IgD-negative memory B cell (primary cell): ENCODE measurements around the gene E2F6. TPM values are rescaled to one million over a fixed set of nuclear protein-coding genes. Genes with fewer than 3 reads are reported as not detected.

Experiments used
- H3K27ac Mint-ChIP-seq, 3 donors: one replicate each; pipeline ENCODE4 v1.8.0; 2020 to 2022; ENCODE audit warnings: mild to moderate bottlenecking in 3 of 3, mixed read lengths in 3 of 3, moderate library complexity in 1 of 3
- H3K27me3 Mint-ChIP-seq: one replicate; pipeline ENCODE4 v1.8.0; 2021; ENCODE audit warnings: mixed read lengths
- H3K36me3 Mint-ChIP-seq: one replicate; pipeline ENCODE4 v1.8.0; 2020; ENCODE audit warnings: mild to moderate bottlenecking, mixed read lengths
- H3K4me1 Mint-ChIP-seq, 3 donors: one replicate each; pipeline ENCODE4 v1.8.0; 2020 to 2022; ENCODE audit warnings: mixed read lengths in 3 of 3, mild to moderate bottlenecking in 1 of 3
- H3K4me3 Mint-ChIP-seq, 4 donors: one replicate each; pipeline ENCODE4 v1.8.0; 2020 to 2022; ENCODE audit warnings: mild to moderate bottlenecking in 4 of 4, mixed read lengths in 4 of 4, moderate library complexity in 3 of 4
- H3K9me3 Mint-ChIP-seq, 3 donors: one replicate each; pipeline ENCODE4 v1.8.0; 2020 to 2021; ENCODE audit warnings: mixed read lengths in 3 of 3, mild to moderate bottlenecking in 1 of 3
- polyA plus RNA-seq: library from polyadenylated mRNA; unstranded; fragments of 300-500 nt; fragmentation: Illumina TruSeq; gene quantifications from one replicate; pipeline ENCODE4 v1.2.3, GENCODE V29; 2021

Gene E2F6
- polyA plus RNA-seq, 1 donor from 2014 or later: 4.4 TPM

DNA sequence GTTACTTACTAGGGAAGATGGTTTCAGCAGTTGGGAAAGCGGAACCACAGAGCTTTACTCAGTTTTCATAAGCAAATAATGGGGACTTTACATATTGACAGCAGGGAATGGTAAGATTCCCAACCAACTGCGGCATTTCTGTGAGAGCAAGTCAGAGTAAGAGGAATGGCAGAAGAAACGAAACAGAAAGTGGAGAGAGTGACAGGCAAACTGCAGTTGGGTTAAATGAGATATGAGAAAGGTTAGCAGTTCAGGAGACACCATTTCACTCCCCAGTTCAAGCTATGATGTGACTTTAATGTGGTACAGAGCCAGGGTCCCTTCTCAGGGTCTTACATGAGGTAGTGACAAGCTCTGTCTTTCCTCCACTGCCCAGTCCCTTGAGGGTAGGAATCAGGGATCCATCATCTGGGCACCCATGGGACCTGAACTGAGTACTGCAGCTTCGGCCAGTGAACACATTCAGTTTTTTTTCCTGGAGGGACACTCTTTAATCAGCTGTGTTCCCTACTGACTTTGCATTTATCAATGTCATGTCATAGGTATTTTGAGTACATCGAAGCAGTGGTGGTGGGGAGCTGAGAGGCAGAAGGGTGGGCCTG, 34.8 kb upstream of the E2F6 start:
- peaks cover 5 to 14% (median 6%) of the 10 kb centered on the region in 3 donors for H3K9me3 Mint-ChIP-seq
- no peaks in the 10 kb centered on the region for H3K36me3 Mint-ChIP-seq
- H3K4me1 Mint-ChIP-seq: peaks cover 0 to 11% (median 0%) of the 10 kb centered on the region in 3 donors
- peaks cover 20% of the 10 kb centered on the region for H3K27me3 Mint-ChIP-seq
- no peak overlapping the region for H3K4me3 Mint-ChIP-seq
- no peak overlapping the region for H3K27ac Mint-ChIP-seq

DNA sequence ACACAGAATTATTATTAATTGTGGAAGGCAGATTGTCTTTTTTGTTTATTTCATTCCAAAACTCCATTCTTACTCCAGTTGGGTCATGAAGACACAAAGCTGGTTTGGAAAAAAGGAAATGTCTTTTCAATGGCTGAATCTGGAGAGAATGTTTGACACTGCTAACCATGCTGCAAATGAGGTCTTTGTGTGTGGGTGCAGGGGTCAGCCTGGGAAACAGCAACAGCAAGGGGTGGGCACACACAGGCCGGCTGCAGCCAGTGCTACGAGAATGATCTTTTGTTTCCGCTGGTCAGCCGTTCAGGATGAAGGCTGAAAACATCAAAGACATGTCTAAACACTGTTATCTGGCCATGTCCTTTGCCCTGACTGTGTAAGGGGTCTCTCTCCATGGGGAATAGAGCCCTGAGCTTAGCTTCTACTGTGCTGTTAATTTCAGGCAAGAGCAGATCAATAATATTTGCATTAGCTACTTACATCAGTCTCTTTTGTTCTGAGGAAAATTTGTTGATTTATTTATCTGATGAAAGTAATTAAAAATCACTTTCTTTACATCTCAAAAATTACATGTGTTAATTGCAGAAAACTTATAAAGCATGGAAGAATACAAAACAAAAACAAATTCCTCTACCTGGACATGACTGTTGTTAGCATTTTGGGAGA, 33.3 kb upstream of the E2F6 start:
- peaks cover 0 to 11% (median 0%) of the 10 kb centered on the region in 3 donors for H3K4me1 Mint-ChIP-seq
- peaks cover 16% of the 10 kb centered on the region for H3K27me3 Mint-ChIP-seq
- H3K36me3 Mint-ChIP-seq: peaks cover under 1% of the 10 kb centered on the region
- H3K4me3 Mint-ChIP-seq: no peak overlapping the region
- peaks cover 5 to 14% (median 6%) of the 10 kb centered on the region in 3 donors for H3K9me3 Mint-ChIP-seq
- no peak overlapping the region for H3K27ac Mint-ChIP-seq

DNA sequence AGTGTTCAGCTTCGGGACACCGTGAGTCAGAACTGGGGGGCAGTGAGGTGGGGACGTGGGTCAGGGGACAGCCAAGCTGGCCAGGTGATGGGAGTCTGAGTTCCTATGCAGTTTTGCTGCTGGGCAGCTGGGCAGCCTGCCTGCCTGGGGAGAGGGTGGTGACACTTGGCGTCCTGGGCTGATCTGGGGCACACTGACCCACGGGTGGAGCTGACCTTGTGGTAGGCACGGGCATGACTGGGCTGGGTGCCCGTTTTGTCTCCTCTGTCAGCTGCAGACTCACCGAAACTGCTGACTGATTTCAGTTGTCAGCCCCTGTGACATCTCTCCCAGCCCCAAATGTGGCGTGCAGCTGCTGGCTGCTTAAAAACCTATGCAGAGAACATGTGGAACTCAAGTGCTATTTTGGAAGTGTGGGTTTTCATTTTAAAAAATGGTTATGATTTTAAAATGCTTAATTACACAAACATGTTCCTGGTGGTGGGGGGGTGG, 32.6 kb upstream of the E2F6 start:
- H3K27ac Mint-ChIP-seq: no peak overlapping the region
- H3K4me1 Mint-ChIP-seq: peaks cover 0 to 11% (median 0%) of the 10 kb centered on the region in 3 donors
- H3K36me3 Mint-ChIP-seq: peaks cover 2% of the 10 kb centered on the region
- peaks cover 15% of the 10 kb centered on the region for H3K27me3 Mint-ChIP-seq
- H3K4me3 Mint-ChIP-seq: peak overlapping the region in 1 of 4 donors; percentile 28
- H3K9me3 Mint-ChIP-seq: peaks cover 5 to 10% (median 6%) of the 10 kb centered on the region in 3 donors

DNA sequence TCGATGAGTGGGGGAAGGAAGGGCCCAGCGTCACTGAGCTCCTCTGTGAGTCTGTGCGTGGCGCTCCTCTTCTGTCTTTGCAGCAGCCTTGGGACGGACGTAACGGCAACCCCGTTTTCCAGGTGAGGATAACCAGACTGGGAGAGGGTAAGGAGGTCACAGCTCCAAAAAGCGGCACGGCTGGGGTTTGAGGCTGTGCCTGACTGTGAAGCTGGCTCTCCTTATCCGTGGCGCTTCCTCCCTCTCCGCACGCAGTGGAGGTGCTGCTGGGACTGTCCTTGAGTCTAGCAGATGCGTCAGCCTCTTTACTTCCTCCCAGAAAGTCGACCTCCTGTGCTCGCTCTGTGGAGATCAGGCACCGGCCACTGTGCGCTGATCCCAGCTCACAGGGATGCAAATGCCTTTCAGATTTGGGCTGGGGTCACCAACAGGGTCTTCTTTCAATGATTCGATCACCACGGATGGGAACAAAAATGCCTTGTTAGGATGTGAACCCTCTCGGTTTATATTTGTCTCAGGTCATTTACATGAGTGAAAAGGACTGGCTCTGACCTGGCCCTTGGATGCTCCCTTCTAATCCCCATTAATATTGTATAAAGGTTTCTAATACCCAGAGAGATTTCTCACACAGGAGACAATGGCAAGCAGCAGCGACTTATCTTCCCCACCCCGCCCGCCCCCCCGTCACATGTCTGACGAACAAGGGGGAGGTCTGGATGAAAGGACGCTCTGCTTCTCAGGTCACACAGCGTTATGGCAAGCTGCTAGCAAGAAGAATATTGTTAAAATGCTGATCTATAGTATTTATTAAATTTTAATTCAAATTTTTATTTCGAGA, 30.1 kb upstream of the E2F6 start:
- no peaks in the 10 kb centered on the region for H3K9me3 Mint-ChIP-seq
- H3K4me3 Mint-ChIP-seq: no peak overlapping the region

DNA sequence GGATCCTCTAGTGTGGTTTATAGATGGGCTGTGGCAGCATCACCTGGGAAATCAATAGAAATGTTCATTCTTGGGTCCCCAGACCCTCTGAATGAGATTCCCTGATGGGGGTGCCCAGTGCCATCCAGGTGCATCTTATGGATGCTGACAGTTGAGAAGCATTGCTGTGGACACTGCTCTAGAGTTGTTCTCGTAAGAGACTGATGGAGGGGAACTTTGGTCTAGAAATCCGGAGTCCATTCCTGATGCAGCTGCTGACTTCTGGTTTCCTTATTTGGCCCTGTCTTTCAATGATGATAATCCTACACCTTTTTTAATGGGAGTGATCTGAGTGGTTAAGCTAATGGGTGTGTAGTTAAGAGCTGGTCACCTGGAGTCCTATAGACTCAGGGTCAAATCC, 28.3 kb upstream of the E2F6 start:
- no peaks in the 10 kb centered on the region for H3K9me3 Mint-ChIP-seq
- H3K4me1 Mint-ChIP-seq: peaks cover 0 to 1% (median 0%) of the 10 kb centered on the region in 3 donors
- peaks cover 2% of the 10 kb centered on the region for H3K36me3 Mint-ChIP-seq
- peaks cover 5% of the 10 kb centered on the region for H3K27me3 Mint-ChIP-seq
- H3K27ac Mint-ChIP-seq: no peak overlapping the region
- H3K4me3 Mint-ChIP-seq: no peak overlapping the region

More for the DNA sequence above, 30.1 kb upstream of the E2F6 start:
- Mint-ChIP-seq H3K4me1 (peaks cover 0 to 9% (median 0%) of the 10 kb centered on the region in 3 donors), H3K36me3 (peaks cover 2% of the 10 kb centered on the region), H3K27me3 (peaks cover 1% of the 10 kb centered on the region), H3K27ac (no peak overlapping the region)

DNA sequence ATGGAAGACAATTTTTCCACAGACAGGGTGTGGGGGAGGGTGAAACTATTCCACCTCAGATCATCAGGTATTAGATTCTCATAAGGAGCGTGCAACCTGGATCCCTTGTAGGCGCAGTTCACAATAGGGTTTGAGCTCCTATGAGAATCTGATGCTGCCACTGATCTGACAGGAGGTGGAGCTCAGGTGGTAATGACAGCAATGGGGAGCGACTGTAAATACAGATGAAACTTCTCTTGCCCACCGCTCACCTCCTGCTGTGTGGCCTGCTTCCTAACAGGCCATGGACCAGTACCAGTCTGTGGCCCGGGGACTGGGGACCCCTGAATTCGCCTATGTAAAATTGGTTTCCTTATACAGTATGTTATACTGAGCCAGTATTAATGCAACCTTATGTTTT, 27.3 kb upstream of the E2F6 start:
- H3K9me3 Mint-ChIP-seq: no peaks in the 10 kb centered on the region
- no peaks in the 10 kb centered on the region for H3K4me1 Mint-ChIP-seq
- H3K4me3 Mint-ChIP-seq: no peak overlapping the region
- H3K27ac Mint-ChIP-seq: no peak overlapping the region
- peaks cover 8% of the 10 kb centered on the region for H3K27me3 Mint-ChIP-seq
- peaks cover 2% of the 10 kb centered on the region for H3K36me3 Mint-ChIP-seq

DNA sequence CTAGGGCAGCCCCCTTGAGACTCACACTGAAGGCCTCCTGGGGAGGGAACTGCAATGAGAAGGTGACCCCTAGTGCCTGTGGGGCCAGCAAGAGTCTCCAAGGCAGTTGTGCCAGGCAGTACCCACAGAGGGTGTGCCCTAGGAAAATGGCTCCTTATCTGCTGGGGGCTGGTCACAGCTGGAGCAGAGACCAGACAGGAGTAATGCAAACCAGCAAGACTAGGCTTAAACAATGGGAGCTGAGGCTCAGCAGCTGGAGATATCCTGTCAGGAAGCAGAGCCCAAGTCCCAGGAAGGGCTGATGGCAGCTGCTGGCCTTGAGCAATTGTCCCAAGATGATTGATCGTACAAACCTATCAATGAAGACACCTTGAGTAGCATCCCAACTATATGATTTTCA, 26.8 kb upstream of the E2F6 start:
- H3K27ac Mint-ChIP-seq: no peak overlapping the region
- H3K36me3 Mint-ChIP-seq: peaks cover 2% of the 10 kb centered on the region
- no peak overlapping the region for H3K4me3 Mint-ChIP-seq
- H3K9me3 Mint-ChIP-seq: no peaks in the 10 kb centered on the region
- peaks cover 11% of the 10 kb centered on the region for H3K27me3 Mint-ChIP-seq
- no peaks in the 10 kb centered on the region for H3K4me1 Mint-ChIP-seq

DNA sequence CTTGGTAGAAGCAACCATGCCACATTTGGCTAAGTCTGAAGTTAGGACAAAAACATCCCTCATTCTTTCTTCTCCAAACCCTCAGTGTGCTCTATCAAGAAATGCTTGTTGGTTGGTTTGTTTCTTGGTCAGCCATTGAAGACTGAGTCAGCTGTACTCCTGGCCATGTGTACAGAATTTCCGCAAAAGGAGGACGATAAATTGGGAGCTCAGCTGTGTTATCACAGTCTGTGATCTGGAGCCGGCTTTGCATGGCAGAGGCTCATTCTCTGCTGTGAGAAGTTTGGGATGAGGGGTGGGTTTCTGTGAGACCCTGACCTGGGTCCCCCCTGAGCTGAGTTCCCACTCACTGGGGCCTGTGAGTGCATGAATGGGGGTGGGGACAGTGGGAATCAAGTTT, 26.3 kb upstream of the E2F6 start:
- peaks cover 2% of the 10 kb centered on the region for H3K36me3 Mint-ChIP-seq
- H3K27ac Mint-ChIP-seq: no peak overlapping the region
- H3K4me3 Mint-ChIP-seq: no peak overlapping the region
- H3K4me1 Mint-ChIP-seq: no peaks in the 10 kb centered on the region
- H3K9me3 Mint-ChIP-seq: no peaks in the 10 kb centered on the region
- H3K27me3 Mint-ChIP-seq: peaks cover 14% of the 10 kb centered on the region

DNA sequence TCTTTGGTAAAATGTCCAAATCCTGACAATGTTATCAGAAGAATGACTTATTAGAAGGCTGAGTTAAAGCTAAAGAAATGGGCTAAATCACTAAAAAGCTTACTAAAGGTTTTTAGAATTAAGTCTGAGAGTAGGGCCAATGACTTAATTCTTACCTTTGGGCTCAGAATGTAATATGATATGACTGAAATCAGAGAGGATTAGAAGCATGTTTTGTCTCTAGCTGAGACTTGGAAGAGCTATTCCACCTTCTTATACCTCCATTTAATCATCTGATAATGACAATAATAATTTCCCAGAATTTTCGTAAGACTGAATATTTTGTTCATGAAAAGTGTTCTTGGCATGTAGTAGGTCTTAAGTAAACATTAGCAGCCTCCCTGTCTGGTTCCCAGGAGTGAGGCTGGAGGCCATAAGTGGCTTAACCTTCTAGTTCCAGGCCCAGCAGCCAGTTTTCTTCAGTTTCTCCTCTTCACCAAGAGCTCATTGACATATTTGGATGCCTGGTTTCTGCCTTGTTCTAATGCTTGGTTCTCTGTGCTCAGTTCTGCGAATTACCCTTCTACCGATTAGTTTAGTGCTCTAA, 25.5 kb upstream of the E2F6 start:
- Mint-ChIP-seq H3K4me1 (no peaks in the 10 kb centered on the region), H3K36me3 (peaks cover 2% of the 10 kb centered on the region), H3K27me3 (peaks cover 17% of the 10 kb centered on the region), H3K27ac (no peak overlapping the region), H3K9me3 (no peaks in the 10 kb centered on the region), H3K4me3 (no peak overlapping the region)

DNA sequence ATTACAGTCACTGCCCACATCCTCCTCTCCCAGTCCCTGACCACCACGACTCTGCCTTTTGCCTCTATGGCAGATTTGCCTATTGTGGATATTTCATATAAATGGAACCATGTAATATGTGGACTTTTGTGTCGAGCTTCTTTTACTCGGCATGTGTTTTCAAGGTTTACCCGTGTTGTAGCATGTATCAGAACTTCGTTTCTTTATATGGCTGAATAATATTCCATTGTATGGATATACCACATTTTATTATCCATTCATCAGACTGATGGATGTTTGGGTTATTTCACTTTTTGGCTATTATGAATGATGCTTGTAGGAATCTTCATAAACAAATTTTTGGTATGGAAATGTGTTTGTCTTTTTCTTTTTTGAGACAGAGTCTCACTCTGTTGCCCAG, 24.2 kb upstream of the E2F6 start:
- no peak overlapping the region for H3K4me3 Mint-ChIP-seq
- H3K27me3 Mint-ChIP-seq: peaks cover 24% of the 10 kb centered on the region
- no peaks in the 10 kb centered on the region for H3K4me1 Mint-ChIP-seq
- no peak overlapping the region for H3K27ac Mint-ChIP-seq
- H3K36me3 Mint-ChIP-seq: peaks cover 2% of the 10 kb centered on the region
- H3K9me3 Mint-ChIP-seq: no peaks in the 10 kb centered on the region

DNA sequence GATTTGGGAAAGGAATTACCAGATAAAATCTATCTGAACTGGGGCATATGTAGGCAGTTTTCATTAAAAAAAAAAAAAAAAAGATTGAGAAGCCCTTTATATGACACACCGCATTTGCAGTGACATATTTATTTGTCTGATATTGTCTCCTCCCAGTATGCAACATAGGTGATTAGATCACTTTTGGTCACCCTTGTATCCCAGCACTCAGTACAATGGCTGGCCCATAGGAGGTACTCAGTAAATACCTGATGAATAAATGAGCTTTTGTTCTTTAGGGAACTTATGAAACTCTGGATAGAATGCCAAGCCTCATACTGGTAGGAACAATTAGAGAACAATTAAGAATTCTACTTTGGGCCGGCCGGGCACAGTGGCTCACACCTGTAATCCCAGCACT, 22.8 kb upstream of the E2F6 start:
- H3K27me3 Mint-ChIP-seq: peaks cover 31% of the 10 kb centered on the region
- no peaks in the 10 kb centered on the region for H3K9me3 Mint-ChIP-seq

DNA sequence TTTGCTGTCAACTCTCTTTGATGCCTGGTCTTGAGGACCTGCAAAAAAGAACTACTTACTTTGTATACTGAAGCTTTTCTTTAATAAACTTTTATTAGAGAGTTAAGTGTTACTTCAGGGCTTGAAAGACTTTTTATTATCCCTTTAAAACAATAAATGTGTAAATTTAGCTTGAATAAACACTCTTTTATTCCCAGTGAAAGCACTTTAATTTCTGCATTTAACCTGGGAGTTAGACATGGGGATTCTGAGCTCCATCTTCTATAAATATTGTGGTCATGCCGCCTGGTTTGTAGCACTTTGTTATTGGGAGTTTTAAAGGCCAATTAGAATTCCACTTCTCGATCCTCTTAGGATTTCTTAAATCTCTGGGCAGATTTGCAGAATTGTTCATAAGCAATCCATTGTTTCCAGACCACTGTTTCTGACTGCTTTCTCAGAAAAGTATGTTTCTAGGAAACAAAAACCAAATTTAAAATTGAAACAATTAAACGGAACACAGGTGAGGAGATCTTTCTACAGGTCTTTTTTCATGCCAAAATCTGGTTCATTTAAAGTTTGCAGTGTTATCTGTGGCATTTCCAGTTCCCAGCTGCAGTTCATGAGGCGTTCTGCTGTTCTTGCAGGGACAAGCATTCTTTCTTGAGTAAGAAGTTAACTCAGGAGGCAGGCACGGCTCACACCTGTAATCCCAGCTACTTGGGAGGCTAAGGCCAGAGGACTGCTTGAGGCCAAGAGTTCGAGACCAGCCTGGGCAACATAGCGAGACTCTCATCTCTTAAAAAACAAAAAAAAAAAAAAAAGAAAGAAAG, 18.1 kb upstream of the E2F6 start:
- H3K9me3 Mint-ChIP-seq: no peaks in the 10 kb centered on the region
- no peak overlapping the region for H3K27ac Mint-ChIP-seq
- no peaks in the 10 kb centered on the region for H3K36me3 Mint-ChIP-seq
- H3K4me3 Mint-ChIP-seq: peak overlapping the region in 1 of 4 donors; percentile 82
- peaks cover 5 to 13% (median 6%) of the 10 kb centered on the region in 3 donors for H3K4me1 Mint-ChIP-seq
- H3K27me3 Mint-ChIP-seq: peaks cover 46% of the 10 kb centered on the region

More for the DNA sequence above, 22.8 kb upstream of the E2F6 start:
- no peak overlapping the region for H3K27ac Mint-ChIP-seq
- no peak overlapping the region for H3K4me3 Mint-ChIP-seq
- H3K4me1 Mint-ChIP-seq: peaks cover 0 to 5% (median 0%) of the 10 kb centered on the region in 3 donors
- no peaks in the 10 kb centered on the region for H3K36me3 Mint-ChIP-seq

DNA sequence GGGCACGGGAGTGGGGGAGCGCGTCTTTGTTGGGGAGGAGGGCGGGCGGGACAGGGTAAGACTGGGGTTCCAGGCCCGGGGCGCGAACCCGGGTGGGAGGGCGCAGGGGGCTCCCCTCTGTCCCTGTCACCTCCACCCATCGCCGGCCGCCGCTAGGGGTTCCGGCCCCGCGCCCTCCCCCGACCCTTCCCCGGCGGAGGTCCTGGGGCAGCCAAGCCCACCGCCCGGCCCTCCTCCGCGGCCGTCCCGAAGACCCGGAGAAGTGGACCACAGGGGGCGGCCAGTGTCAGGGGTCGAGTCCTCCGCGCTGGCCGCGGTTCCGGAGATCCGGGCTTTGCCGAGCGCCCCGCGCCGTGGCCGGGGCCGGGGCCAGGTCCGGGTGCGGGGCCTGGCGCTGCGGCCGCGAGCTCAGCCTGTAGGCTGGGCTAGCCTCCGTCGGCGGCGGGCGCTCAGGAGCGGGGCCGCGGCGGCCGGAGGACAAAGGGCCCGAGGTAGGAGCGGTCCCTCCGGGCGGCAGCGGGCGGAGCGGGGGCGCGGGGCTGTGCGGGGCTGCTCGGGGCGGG, 16.6 kb upstream of the E2F6 start:
- Mint-ChIP-seq H3K4me3 (no peak overlapping the region), H3K27me3 (peaks cover 38% of the 10 kb centered on the region), H3K27ac (no peak overlapping the region), H3K36me3 (no peaks in the 10 kb centered on the region), H3K9me3 (no peaks in the 10 kb centered on the region), H3K4me1 (peaks cover 5 to 13% (median 6%) of the 10 kb centered on the region in 3 donors)
